ENCODE data around the gene AUTS2.

The AUTS2 gene

DNA sequence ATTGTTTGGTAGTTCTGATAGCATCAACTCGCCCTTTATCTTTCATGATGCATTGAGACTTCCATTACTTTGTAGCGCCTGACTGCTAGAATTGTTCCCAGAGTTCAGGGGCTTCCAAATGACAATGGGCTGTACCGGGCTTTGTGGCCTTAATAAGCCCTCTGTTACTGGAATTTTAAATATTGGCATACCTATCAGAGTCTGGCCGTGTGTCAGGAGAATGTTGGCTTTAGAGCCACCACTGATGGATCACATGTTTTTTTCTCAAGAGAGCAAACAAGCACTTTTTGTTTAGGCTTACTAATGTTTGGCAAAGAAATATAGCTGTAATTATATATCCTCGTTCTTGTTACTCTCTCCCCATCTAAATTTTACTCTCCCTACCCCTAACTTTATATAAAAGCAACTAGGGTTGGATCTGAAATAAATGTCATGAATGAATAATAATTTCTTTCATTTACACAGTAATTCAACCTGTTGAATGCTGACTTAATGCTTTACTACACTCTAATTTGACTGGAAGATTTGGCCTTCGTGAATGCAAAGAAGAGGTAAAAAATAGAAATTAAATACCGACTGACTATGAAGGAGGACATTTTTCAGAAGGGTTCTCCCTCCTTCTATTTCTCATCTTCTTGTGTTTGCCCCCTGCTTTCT is 396.7 kb downstream of the AUTS2 start:
- no peak for DNase-seq (ENCODE audit: low read depth, low spot score)
- H3K27ac ChIP-seq (ENCODE audit: low read length): no peak overlapping the region
- no peaks in the 10 kb centered on the region for H3K9me3 ChIP-seq (ENCODE audit: control insufficient read depth, insufficient read depth, low read length)
- no peak overlapping the region for H3K4me3 ChIP-seq (ENCODE audit: low read length)
- H3K36me3 ChIP-seq (ENCODE audit: control insufficient read depth, insufficient read depth, low read length): no peaks in the 10 kb centered on the region
- H3K27me3 ChIP-seq (ENCODE audit: control insufficient read depth, insufficient read depth, low read length): no peaks in the 10 kb centered on the region
- WGBS (ENCODE audit: insufficient coverage, insufficient read length): no CpG with 5 or more reads among the region's 7 CpGs
- no peaks in the 10 kb centered on the region for H3K4me1 ChIP-seq (ENCODE audit: control insufficient read depth, insufficient read depth, low read length)

DNA sequence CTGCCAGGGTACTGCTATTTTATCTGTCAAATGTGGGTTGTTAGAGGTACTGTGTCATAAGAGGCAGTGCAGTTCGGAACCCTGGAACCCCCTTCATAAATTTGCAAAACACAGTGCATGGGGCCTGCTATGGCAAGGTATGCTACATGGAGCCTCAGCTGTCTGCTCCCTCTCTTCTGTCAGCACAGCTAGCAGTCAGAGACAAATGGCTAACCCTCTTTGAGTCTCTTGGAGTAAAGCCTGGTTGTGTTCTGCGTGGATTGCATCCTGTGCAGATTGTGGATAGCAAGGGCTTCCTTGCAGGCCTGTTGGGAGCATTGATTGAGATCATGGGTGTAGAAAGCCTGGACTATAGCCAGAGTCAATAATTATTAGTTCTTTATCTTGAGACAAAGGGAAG is 397.8 kb downstream of the AUTS2 start:
- no peak for DNase-seq (ENCODE audit: low read depth, low spot score)
- Histone ChIP-seq H3K9me3 (ENCODE audit: control insufficient read depth, insufficient read depth, low read length) (no peaks in the 10 kb centered on the region), H3K36me3 (ENCODE audit: control insufficient read depth, insufficient read depth, low read length) (no peaks in the 10 kb centered on the region), H3K4me3 (ENCODE audit: low read length) (no peak overlapping the region), H3K27me3 (ENCODE audit: control insufficient read depth, insufficient read depth, low read length) (no peaks in the 10 kb centered on the region), H3K27ac (ENCODE audit: low read length) (no peak overlapping the region), H3K4me1 (ENCODE audit: control insufficient read depth, insufficient read depth, low read length) (no peaks in the 10 kb centered on the region)
- WGBS (ENCODE audit: insufficient coverage, insufficient read length): no CpG with 5 or more reads among the region's 2 CpGs

GRCh38 chr7:70000737-70001348 is 402.6 kb downstream of the AUTS2 start:
- H3K27ac ChIP-seq (ENCODE audit: low read length): no peak overlapping the region
- no peak for DNase-seq (ENCODE audit: low read depth, low spot score)
- no peaks in the 10 kb centered on the region for H3K27me3 ChIP-seq (ENCODE audit: control insufficient read depth, insufficient read depth, low read length)
- no CpG with 5 or more reads among the region's 5 CpGs for WGBS (ENCODE audit: insufficient coverage, insufficient read length)
- no peaks in the 10 kb centered on the region for H3K9me3 ChIP-seq (ENCODE audit: control insufficient read depth, insufficient read depth, low read length)
- no peaks in the 10 kb centered on the region for H3K36me3 ChIP-seq (ENCODE audit: control insufficient read depth, insufficient read depth, low read length)
- H3K4me3 ChIP-seq (ENCODE audit: low read length): no peak overlapping the region
- no peaks in the 10 kb centered on the region for H3K4me1 ChIP-seq (ENCODE audit: control insufficient read depth, insufficient read depth, low read length)

DNA sequence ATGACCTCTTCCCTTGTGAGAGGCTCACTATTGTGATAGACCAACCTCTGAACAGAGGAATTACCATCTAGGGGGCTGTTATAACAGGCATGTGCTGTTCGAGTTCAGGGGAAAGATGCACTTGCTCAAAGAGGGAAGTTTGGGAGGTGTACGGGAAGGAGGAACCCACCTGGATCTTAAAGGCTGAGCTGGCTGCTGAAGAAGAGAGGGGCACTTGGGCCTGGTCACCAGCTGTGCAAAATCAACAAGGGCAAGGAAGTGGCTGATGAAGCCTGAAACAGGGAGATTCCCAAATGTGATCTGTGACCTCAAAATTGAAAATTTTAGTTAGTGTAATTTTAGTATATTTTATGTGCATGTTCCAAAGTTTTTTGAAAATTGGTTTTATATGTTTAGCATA is 407.2 kb downstream of the AUTS2 start:
- no peaks in the 10 kb centered on the region for H3K9me3 ChIP-seq (ENCODE audit: control insufficient read depth, insufficient read depth, low read length)
- H3K36me3 ChIP-seq (ENCODE audit: control insufficient read depth, insufficient read depth, low read length): no peaks in the 10 kb centered on the region
- DNase-seq (ENCODE audit: low read depth, low spot score): no peak
- no peaks in the 10 kb centered on the region for H3K27me3 ChIP-seq (ENCODE audit: control insufficient read depth, insufficient read depth, low read length)
- no peak overlapping the region for H3K27ac ChIP-seq (ENCODE audit: low read length)
- no CpG with 5 or more reads among the region's 2 CpGs for WGBS (ENCODE audit: insufficient coverage, insufficient read length)
- H3K4me3 ChIP-seq (ENCODE audit: low read length): no peak overlapping the region
- no peaks in the 10 kb centered on the region for H3K4me1 ChIP-seq (ENCODE audit: control insufficient read depth, insufficient read depth, low read length)

- 100% methylated on average over 1 of the region's 7 CpGs for WGBS (ENCODE audit: insufficient coverage, insufficient read length)
- DNase-seq (ENCODE audit: low read depth, low spot score): no peak
- no peak overlapping the region for H3K27ac ChIP-seq (ENCODE audit: low read length)
- H3K9me3 ChIP-seq (ENCODE audit: control insufficient read depth, insufficient read depth, low read length): no peaks in the 10 kb centered on the region
- H3K4me1 ChIP-seq (ENCODE audit: control insufficient read depth, insufficient read depth, low read length): no peaks in the 10 kb centered on the region
- H3K4me3 ChIP-seq (ENCODE audit: low read length): no peak overlapping the region
- no peaks in the 10 kb centered on the region for H3K27me3 ChIP-seq (ENCODE audit: control insufficient read depth, insufficient read depth, low read length)
- no peaks in the 10 kb centered on the region for H3K36me3 ChIP-seq (ENCODE audit: control insufficient read depth, insufficient read depth, low read length)
These were observed 407.6 kb downstream of the AUTS2 start for GRCh38 chr7:70005891-70006260.

DNA sequence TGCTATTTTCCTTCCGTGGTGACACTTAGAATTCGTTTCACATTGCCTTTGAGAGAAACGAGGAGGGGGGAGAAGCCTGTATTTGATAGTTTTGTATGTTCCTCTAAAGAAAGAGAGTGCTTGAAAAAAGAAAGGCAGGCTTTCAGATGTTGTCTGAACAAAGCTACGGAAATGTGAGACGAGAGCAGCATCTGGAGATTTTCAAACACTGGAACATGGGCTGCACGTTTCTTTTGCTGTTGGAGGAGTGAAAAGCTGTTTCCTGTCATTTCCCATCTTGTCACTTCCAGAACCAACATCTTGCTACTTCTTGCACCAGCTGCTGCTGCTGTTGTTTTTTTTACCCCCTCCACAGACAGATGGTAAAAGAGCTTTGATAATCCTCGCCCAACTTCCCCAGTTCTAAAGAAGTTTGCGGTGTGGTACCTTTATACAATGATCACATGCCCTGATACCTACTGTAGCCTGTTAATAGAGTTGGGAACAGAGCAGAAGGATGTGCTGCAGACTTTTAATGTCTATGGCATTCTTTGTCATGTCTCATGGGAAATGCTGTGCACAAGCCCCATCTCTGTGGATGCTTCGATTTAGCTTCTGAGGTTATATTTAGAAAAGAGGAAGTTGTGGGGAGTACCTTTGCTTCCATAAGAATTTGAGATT is 408.1 kb downstream of the AUTS2 start:
- no peak for DNase-seq (ENCODE audit: low read depth, low spot score)
- no peak overlapping the region for H3K4me3 ChIP-seq (ENCODE audit: low read length)
- H3K4me1 ChIP-seq (ENCODE audit: control insufficient read depth, insufficient read depth, low read length): no peaks in the 10 kb centered on the region
- H3K36me3 ChIP-seq (ENCODE audit: control insufficient read depth, insufficient read depth, low read length): no peaks in the 10 kb centered on the region
- H3K27me3 ChIP-seq (ENCODE audit: control insufficient read depth, insufficient read depth, low read length): no peaks in the 10 kb centered on the region
- H3K27ac ChIP-seq (ENCODE audit: low read length): no peak overlapping the region
- WGBS (ENCODE audit: insufficient coverage, insufficient read length): no CpG with 5 or more reads among the region's 9 CpGs
- no peaks in the 10 kb centered on the region for H3K9me3 ChIP-seq (ENCODE audit: control insufficient read depth, insufficient read depth, low read length)

DNA sequence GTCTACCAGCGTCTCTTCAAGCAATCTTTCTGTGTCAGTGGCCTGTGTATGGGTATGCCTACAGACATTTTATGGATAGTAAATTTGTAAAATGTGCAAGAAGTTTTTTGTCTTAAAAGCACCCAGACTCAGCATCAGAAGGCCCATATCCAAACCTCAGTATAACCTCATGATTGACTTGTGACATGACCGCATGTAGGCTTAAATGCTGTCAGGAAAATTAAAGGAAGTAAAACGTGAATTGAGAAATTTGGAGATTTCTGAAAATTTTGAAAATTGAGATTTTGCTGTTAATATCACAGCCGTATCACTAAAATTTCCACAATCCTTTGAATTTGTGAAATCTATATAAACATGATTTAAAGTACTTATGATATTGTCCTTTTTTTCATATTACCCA is 410.2 kb downstream of the AUTS2 start:
- no peak overlapping the region for H3K27ac ChIP-seq (ENCODE audit: low read length)
- no peaks in the 10 kb centered on the region for H3K36me3 ChIP-seq (ENCODE audit: control insufficient read depth, insufficient read depth, low read length)
- no peak for DNase-seq (ENCODE audit: low read depth, low spot score)
- no peaks in the 10 kb centered on the region for H3K9me3 ChIP-seq (ENCODE audit: control insufficient read depth, insufficient read depth, low read length)
- H3K27me3 ChIP-seq (ENCODE audit: control insufficient read depth, insufficient read depth, low read length): no peaks in the 10 kb centered on the region
- H3K4me1 ChIP-seq (ENCODE audit: control insufficient read depth, insufficient read depth, low read length): no peaks in the 10 kb centered on the region
- H3K4me3 ChIP-seq (ENCODE audit: low read length): no peak overlapping the region
- 100% methylated on average over 1 of the region's 4 CpGs for WGBS (ENCODE audit: insufficient coverage, insufficient read length)

GRCh38 chr7:70014472-70015177 is 416.4 kb downstream of the AUTS2 start:
- WGBS (ENCODE audit: insufficient coverage, insufficient read length): no CpG with 5 or more reads among the region's 3 CpGs
- Histone ChIP-seq H3K9me3 (ENCODE audit: control insufficient read depth, insufficient read depth, low read length) (no peaks in the 10 kb centered on the region), H3K4me1 (ENCODE audit: control insufficient read depth, insufficient read depth, low read length) (no peaks in the 10 kb centered on the region), H3K4me3 (ENCODE audit: low read length) (no peak overlapping the region), H3K27ac (ENCODE audit: low read length) (no peak overlapping the region), H3K27me3 (ENCODE audit: control insufficient read depth, insufficient read depth, low read length) (no peaks in the 10 kb centered on the region), H3K36me3 (ENCODE audit: control insufficient read depth, insufficient read depth, low read length) (no peaks in the 10 kb centered on the region)
- no peak for DNase-seq (ENCODE audit: low read depth, low spot score)

DNA sequence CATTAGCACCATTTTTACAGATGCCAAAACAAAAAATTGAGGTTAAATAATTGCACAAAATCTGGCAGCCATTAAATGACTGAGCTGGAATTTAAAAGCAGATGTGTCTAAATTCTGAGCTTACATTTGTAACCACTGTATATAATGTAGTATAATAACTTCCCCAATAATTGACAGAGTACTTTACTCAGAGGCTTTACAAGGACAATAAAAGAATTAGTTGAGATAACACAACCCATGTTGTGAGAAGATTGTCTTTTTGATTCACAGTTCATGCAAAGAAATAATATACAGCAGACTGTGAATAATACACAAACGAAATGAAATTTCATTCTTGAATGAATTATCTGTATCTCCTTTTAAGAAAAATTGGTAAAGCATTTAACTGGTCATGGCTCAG is 417.1 kb downstream of the AUTS2 start:
- Histone ChIP-seq H3K27ac (ENCODE audit: low read length) (no peak overlapping the region), H3K4me1 (ENCODE audit: control insufficient read depth, insufficient read depth, low read length) (no peaks in the 10 kb centered on the region), H3K4me3 (ENCODE audit: low read length) (no peak overlapping the region), H3K27me3 (ENCODE audit: control insufficient read depth, insufficient read depth, low read length) (no peaks in the 10 kb centered on the region), H3K9me3 (ENCODE audit: control insufficient read depth, insufficient read depth, low read length) (no peaks in the 10 kb centered on the region), H3K36me3 (ENCODE audit: control insufficient read depth, insufficient read depth, low read length) (no peaks in the 10 kb centered on the region)
- no CpG with 5 or more reads among the region's 1 CpG for WGBS (ENCODE audit: insufficient coverage, insufficient read length)
- DNase-seq (ENCODE audit: low read depth, low spot score): no peak

- H3K4me3 ChIP-seq (ENCODE audit: low read length): no peak overlapping the region
- no peaks in the 10 kb centered on the region for H3K36me3 ChIP-seq (ENCODE audit: control insufficient read depth, insufficient read depth, low read length)
- no peaks in the 10 kb centered on the region for H3K9me3 ChIP-seq (ENCODE audit: control insufficient read depth, insufficient read depth, low read length)
- no peak overlapping the region for H3K27ac ChIP-seq (ENCODE audit: low read length)
- H3K27me3 ChIP-seq (ENCODE audit: control insufficient read depth, insufficient read depth, low read length): no peaks in the 10 kb centered on the region
- no CpG with 5 or more reads among the region's 6 CpGs for WGBS (ENCODE audit: insufficient coverage, insufficient read length)
- DNase-seq (ENCODE audit: low read depth, low spot score): no peak
- H3K4me1 ChIP-seq (ENCODE audit: control insufficient read depth, insufficient read depth, low read length): no peaks in the 10 kb centered on the region
These were observed 417.9 kb downstream of the AUTS2 start for GRCh38 chr7:70016044-70016770.
